SK-N-SH (cell line): ENCODE data around the gene MARK3. TPM values are rescaled to one million over a fixed set of nuclear protein-coding genes. Genes with fewer than 3 reads are reported as not detected.

ENCODE experiments used
- CTCF ChIA-PET: fragments of 300-600, 350-600 bp; formaldehyde crosslinking; extraction: SDS; loops from one replicate; lab custom pipeline; 2021; lab: Yijun Ruan, JAX
- POLR2A ChIA-PET: fragments of 350-600 bp; sonication (Branson Sonifier 250); formaldehyde crosslinking; extraction: SDS; loops from one replicate; lab custom pipeline; 2020; ENCODE audit warnings: antibody characterized with exemption, inconsistent platforms; lab: Yijun Ruan, JAX
- DNase-seq: peaks from one replicate; pipeline ENCODE4 v3.0.0; 2012
- H2AFZ ChIP-seq: fragments of 200-600 bp; sonication (generic); 2 replicates; pipeline ENCODE4 v1.8.1; 2016; ENCODE audit warnings: antibody characterized with exemption, mild to moderate bottlenecking, low read depth
- H3F3A ChIP-seq: fragments of 200-600 bp; sonication (generic); replicated peaks from 2 replicates; pipeline ENCODE3; 2016; ENCODE audit warnings: antibody characterized with exemption, mild to moderate bottlenecking; ENCODE audit not compliant: insufficient read depth
- H3K27ac ChIP-seq, 2 experiments: fragments of 200-500 bp in 1 of 2; fragments of 200-600 bp in 1 of 2; sonication (Bioruptor generic) in 1 of 2; sonication (generic), shearing (Covaris generic) in 1 of 2; 2 replicates each; pipeline versions ENCODE4 v1.5.1 to v1.6.1; 2014 to 2016; ENCODE audit warnings: low read depth in 2 of 2, inconsistent platforms in 1 of 2, low read length in 1 of 2, mild to moderate bottlenecking in 1 of 2, mixed read lengths in 1 of 2
- H3K27me3 ChIP-seq: fragments of 200-600 bp; sonication (generic), shearing (Covaris generic); 2 replicates; pipeline ENCODE4 v1.6.1; 2016; ENCODE audit warnings: mixed run types; ENCODE audit not compliant: insufficient read depth
- H3K36me3 ChIP-seq, 2 experiments: fragments of 200-500 bp in 1 of 2; fragments of 200-600 bp in 1 of 2; sonication (Bioruptor generic) in 1 of 2; sonication (generic) in 1 of 2; replicated peaks in 1 of 2; 2 replicates each; pipeline versions ENCODE3 to v1.5.1; 2014 to 2016; ENCODE audit warnings: low read length in 1 of 2, mild to moderate bottlenecking in 1 of 2; ENCODE audit not compliant: insufficient read depth in 2 of 2, control insufficient read depth in 1 of 2
- H3K4me1 ChIP-seq, 2 experiments: fragments of 200-500 bp in 1 of 2; fragments of 200-600 bp in 1 of 2; sonication (Bioruptor generic) in 1 of 2; sonication (generic), shearing (Covaris generic) in 1 of 2; 2 replicates each; pipeline versions ENCODE4 v1.5.1 to v1.6.1; 2014 to 2016; ENCODE audit warnings: low read depth in 1 of 2, low read length in 1 of 2, mixed run types in 1 of 2; ENCODE audit not compliant: insufficient read depth in 2 of 2, control insufficient read depth in 1 of 2
- H3K4me2 ChIP-seq: fragments of 200-600 bp; sonication (generic), shearing (Covaris generic); 2 replicates; pipeline ENCODE4 v1.6.1; 2017; ENCODE audit warnings: mixed run types
- H3K4me3 ChIP-seq, 2 experiments: fragments of 200-500 bp in 1 of 2; fragments of 200-600 bp in 1 of 2; sonication (Bioruptor generic) in 1 of 2; sonication (generic), shearing (Covaris generic) in 1 of 2; 2 replicates each; pipeline versions ENCODE4 v1.5.1 to v1.8.1; 2014 to 2016; ENCODE audit warnings: low read depth in 2 of 2, inconsistent platforms in 1 of 2, low read length in 1 of 2, mild to moderate bottlenecking in 1 of 2, mixed read lengths in 1 of 2, moderate library complexity in 1 of 2
- H3K79me2 ChIP-seq: fragments of 200-600 bp; sonication (generic); 2 replicates; pipeline ENCODE4 v1.8.1; 2017; ENCODE audit warnings: mild to moderate bottlenecking; ENCODE audit not compliant: insufficient read depth
- H3K9ac ChIP-seq: fragments of 200-600 bp; sonication (generic); 2 replicates; pipeline ENCODE4 v1.6.1; 2017; ENCODE audit warnings: mixed run types
- H3K9me2 ChIP-seq: fragments of 200-600 bp; sonication (generic); 2 replicates; pipeline ENCODE4 v1.6.1; 2017; ENCODE audit warnings: mixed run types
- H3K9me3 ChIP-seq: fragments of 200-600 bp; sonication (generic); 2 replicates; pipeline ENCODE4 v1.6.1; 2017; ENCODE audit warnings: mixed run types, mild to moderate bottlenecking, moderate library complexity
- H4K20me1 ChIP-seq: fragments of 200-600 bp; sonication (generic); 2 replicates; pipeline ENCODE4 v1.6.1; 2017; ENCODE audit warnings: mild to moderate bottlenecking, mixed run types; ENCODE audit not compliant: insufficient read depth
- ELF1 ChIP-seq: IDR thresholded peaks from 2 replicates; pipeline ENCODE4 v1.4.0; 2012
- EZH2phosphoT487 ChIP-seq: fragments of 200-600 bp; sonication (generic); IDR thresholded peaks from 2 replicates; pipeline ENCODE4 v1.6.1; 2017; ENCODE audit warnings: low read depth, mixed run types, mild to moderate bottlenecking, antibody characterized with exemption, moderate library complexity, borderline replicate concordance
- FOSL2 ChIP-seq: IDR thresholded peaks from 2 replicates; pipeline ENCODE4 v1.4.0; 2012; ENCODE audit warnings: low read depth, mild to moderate bottlenecking, moderate library complexity, borderline replicate concordance
- FOXJ3 ChIP-seq: sonication (generic); formaldehyde crosslinking; IDR thresholded peaks from 2 replicates; pipeline ENCODE4 v1.5.1; 2020; ENCODE audit warnings: mild to moderate bottlenecking, missing genetic modification reagents
- JUND ChIP-seq: IDR thresholded peaks from 2 replicates; pipeline ENCODE4 v1.4.0; 2012
- MEF2A ChIP-seq: IDR thresholded peaks from 2 replicates; pipeline ENCODE4 v1.4.0; 2012; ENCODE audit warnings: low read depth, borderline replicate concordance
- POLR2AphosphoS5 ChIP-seq: IDR thresholded peaks from 2 replicates; pipeline ENCODE4 v1.6.1; 2012; ENCODE audit warnings: low read depth, low read length
- RAD21 ChIP-seq: IDR thresholded peaks from 2 replicates; pipeline ENCODE4 v1.6.1; 2012; ENCODE audit warnings: mild to moderate bottlenecking, low read length
- RFX5 ChIP-seq: IDR thresholded peaks from 2 replicates; pipeline ENCODE4 v1.6.1; 2012; ENCODE audit warnings: mild to moderate bottlenecking, improper control_type of control experiment, low read length
- YY1 ChIP-seq: IDR thresholded peaks from 2 replicates; pipeline ENCODE4 v1.4.0; 2012; ENCODE audit warnings: low read depth, mild to moderate bottlenecking
- WGBS: methylation state at CpG from one replicate; pipeline ENCODE4 v1.1.6; 2017; ENCODE audit warnings: low lambda C conversion rate; 5-methylcytosine and 5-hydroxymethylcytosine counted together
- polyA plus RNA-seq, 3 experiments: library from polyadenylated mRNA; depleted of rRNA; stranded (reverse); fragments of >200 nt; gene quantifications; 2 replicates each; pipeline ENCODE4 v1.2.3, GENCODE V29; 2012
- TF ChIP-seq, protein P1 (sequence below): IDR thresholded peaks from 2 replicates; pipeline ENCODE4 v1.4.0; 2012; ENCODE audit warnings: low read depth
- TF ChIP-seq, protein P2 (sequence below): IDR thresholded peaks from 2 replicates; pipeline ENCODE4 v1.4.0; 2012; ENCODE audit warnings: low read depth, borderline replicate concordance
- TF ChIP-seq, protein P3 (sequence below): fragments of 150-350 bp; IDR thresholded peaks from 2 replicates; pipeline ENCODE4 v1.6.1; 2017; ENCODE audit warnings: antibody characterized with exemption, low read length, low read depth, borderline replicate concordance
- TF ChIP-seq, protein P4 (sequence below): fragments of 150-350 bp; IDR thresholded peaks from 2 replicates; pipeline ENCODE4 v1.6.1; 2016; ENCODE audit warnings: mild to moderate bottlenecking, low read depth, low read length

The MARK3 gene
- polyA plus RNA-seq, 1 of the 3 experiments (the other 2 are of a cell fraction) = 73.4 TPM

DNA sequence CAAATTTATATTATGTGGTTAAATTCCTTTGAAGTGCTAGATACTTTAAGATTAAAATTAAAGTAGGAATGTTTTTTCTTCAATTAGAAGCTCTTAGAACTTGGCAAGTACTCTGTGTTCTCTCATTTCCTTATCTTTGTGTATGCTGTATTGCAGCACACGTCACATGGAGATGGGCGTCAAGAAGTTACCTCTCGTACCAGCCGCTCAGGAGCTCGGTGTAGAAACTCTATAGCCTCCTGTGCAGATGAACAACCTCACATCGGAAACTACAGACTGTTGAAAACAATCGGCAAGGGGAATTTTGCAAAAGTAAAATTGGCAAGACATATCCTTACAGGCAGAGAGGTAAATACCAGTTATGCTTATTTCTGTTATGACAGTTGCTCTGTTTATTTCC, 19.7 kb downstream of the MARK3 start:
- TF ChIP-seq, protein P1, sequence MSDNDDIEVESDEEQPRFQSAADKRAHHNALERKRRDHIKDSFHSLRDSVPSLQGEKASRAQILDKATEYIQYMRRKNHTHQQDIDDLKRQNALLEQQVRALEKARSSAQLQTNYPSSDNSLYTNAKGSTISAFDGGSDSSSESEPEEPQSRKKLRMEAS = no peak
- TF ChIP-seq, protein P2, sequence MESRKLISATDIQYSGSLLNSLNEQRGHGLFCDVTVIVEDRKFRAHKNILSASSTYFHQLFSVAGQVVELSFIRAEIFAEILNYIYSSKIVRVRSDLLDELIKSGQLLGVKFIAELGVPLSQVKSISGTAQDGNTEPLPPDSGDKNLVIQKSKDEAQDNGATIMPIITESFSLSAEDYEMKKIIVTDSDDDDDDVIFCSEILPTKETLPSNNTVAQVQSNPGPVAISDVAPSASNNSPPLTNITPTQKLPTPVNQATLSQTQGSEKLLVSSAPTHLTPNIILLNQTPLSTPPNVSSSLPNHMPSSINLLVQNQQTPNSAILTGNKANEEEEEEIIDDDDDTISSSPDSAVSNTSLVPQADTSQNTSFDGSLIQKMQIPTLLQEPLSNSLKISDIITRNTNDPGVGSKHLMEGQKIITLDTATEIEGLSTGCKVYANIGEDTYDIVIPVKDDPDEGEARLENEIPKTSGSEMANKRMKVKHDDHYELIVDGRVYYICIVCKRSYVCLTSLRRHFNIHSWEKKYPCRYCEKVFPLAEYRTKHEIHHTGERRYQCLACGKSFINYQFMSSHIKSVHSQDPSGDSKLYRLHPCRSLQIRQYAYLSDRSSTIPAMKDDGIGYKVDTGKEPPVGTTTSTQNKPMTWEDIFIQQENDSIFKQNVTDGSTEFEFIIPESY = no peak
- no peak for TF ChIP-seq POLR2AphosphoS5
- TF ChIP-seq, protein P3, sequence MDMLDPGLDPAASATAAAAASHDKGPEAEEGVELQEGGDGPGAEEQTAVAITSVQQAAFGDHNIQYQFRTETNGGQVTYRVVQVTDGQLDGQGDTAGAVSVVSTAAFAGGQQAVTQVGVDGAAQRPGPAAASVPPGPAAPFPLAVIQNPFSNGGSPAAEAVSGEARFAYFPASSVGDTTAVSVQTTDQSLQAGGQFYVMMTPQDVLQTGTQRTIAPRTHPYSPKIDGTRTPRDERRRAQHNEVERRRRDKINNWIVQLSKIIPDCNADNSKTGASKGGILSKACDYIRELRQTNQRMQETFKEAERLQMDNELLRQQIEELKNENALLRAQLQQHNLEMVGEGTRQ = no peak
- TF ChIP-seq FOXJ3 (CRISPR knock-in tag) = no peak
- TF ChIP-seq RAD21 = no peak
- TF ChIP-seq, protein P4, sequence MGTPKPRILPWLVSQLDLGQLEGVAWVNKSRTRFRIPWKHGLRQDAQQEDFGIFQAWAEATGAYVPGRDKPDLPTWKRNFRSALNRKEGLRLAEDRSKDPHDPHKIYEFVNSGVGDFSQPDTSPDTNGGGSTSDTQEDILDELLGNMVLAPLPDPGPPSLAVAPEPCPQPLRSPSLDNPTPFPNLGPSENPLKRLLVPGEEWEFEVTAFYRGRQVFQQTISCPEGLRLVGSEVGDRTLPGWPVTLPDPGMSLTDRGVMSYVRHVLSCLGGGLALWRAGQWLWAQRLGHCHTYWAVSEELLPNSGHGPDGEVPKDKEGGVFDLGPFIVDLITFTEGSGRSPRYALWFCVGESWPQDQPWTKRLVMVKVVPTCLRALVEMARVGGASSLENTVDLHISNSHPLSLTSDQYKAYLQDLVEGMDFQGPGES = no peak
- TF ChIP-seq RFX5 = no peak
- no peak for TF ChIP-seq FOSL2
- TF ChIP-seq EZH2phosphoT487 = no peak
- TF ChIP-seq MEF2A = no peak
- TF ChIP-seq ELF1 = no peak
- TF ChIP-seq YY1 = no peak
- no peak for TF ChIP-seq JUND
- peaks cover 21% of the 10 kb centered on the region for H3F3A ChIP-seq
- H3K27ac ChIP-seq = no peak overlapping the region
- no peak overlapping the region for H3K4me2 ChIP-seq
- H3K9ac ChIP-seq = no peak overlapping the region
- no peaks in the 10 kb centered on the region for H3K9me2 ChIP-seq
- H3K79me2 ChIP-seq = peaks cover 97% of the 10 kb centered on the region
- ChIA-PET CTCF (interaction anchor here (2.0 to 4.2 kb wide), 3 partner anchors 10 to 14 kb away, joined by 4 to 25 read pairs (median 18); no protein-coding TSS in a partner anchor), POLR2A (no interaction called here)
- peaks cover 11 to 15% of the 10 kb centered on the region in 2 experiments for H3K36me3 ChIP-seq
- peaks cover 10 to 34% of the 10 kb centered on the region in 2 experiments; a peak in 3 of 4 replicates for H3K4me1 ChIP-seq
- H3K4me3 ChIP-seq = no peak overlapping the region
- peaks cover 65% of the 10 kb centered on the region for H4K20me1 ChIP-seq
- DNase-seq = no peak
- no peak overlapping the region for H2AFZ ChIP-seq
- H3K27me3 ChIP-seq = no peaks in the 10 kb centered on the region
- 96% methylated on average over 7 of the region's 7 CpGs for WGBS
- H3K9me3 ChIP-seq = no peaks in the 10 kb centered on the region
